Progenitor cell of endocrine pancreas (in vitro differentiated cells): Measurements from ENCODE around the gene TOLLIP. TPM values are rescaled to one million over a fixed set of nuclear protein-coding genes. Genes with fewer than 3 reads are reported as not detected.

Experiments
- DNase-seq: peaks from one replicate; pipeline ENCODE4 v3.0.0; 2021; ENCODE audit warnings: low spot score; ENCODE audit not compliant: unreplicated experiment
- H3K27ac Mint-ChIP-seq: 2 replicates; pipeline ENCODE4 v1.8.0; 2021; ENCODE audit warnings: mild to moderate bottlenecking, moderate library complexity, mixed read lengths
- H3K27me3 Mint-ChIP-seq: 2 replicates; pipeline ENCODE4 v1.8.0; 2021; ENCODE audit warnings: mixed read lengths
- H3K36me3 Mint-ChIP-seq: 2 replicates; pipeline ENCODE4 v1.8.0; 2022; ENCODE audit warnings: mixed read lengths; ENCODE audit not compliant: insufficient read depth
- H3K4me1 Mint-ChIP-seq: 2 replicates; pipeline ENCODE4 v1.8.0; 2021; ENCODE audit warnings: low read depth, mixed read lengths
- H3K4me3 Mint-ChIP-seq: 2 replicates; pipeline ENCODE4 v1.8.0; 2021; ENCODE audit warnings: low read depth, mild to moderate bottlenecking, moderate library complexity, mixed read lengths
- H3K9me3 Mint-ChIP-seq: 2 replicates; pipeline ENCODE4 v1.8.0; 2021; ENCODE audit warnings: low read depth, mixed read lengths
- microRNA-seq: library from miRNA; unstranded; fragments of <30 nt; microRNA quantifications from one replicate; pipeline ENCODE4 v1.1.0, GENCODE V29; 2020; ENCODE audit warnings: borderline number of aligned reads; ENCODE audit not compliant: unreplicated experiment
- total RNA-seq: library from RNA; stranded (reverse); gene quantifications from 2 replicates; pipeline ENCODE4 v1.2.1, GENCODE V29; 2021
- TF ChIP-seq, protein P1 (sequence below): fragments of 200-600 bp; sonication (generic); IDR thresholded peaks from one replicate; pipeline ENCODE4 v1.5.0; 2021; ENCODE audit warnings: antibody characterized with exemption, mild to moderate bottlenecking; ENCODE audit not compliant: unreplicated experiment

The TOLLIP gene
- total RNA-seq, 1 donor from 2014 or later, result 44.4 TPM

DNA sequence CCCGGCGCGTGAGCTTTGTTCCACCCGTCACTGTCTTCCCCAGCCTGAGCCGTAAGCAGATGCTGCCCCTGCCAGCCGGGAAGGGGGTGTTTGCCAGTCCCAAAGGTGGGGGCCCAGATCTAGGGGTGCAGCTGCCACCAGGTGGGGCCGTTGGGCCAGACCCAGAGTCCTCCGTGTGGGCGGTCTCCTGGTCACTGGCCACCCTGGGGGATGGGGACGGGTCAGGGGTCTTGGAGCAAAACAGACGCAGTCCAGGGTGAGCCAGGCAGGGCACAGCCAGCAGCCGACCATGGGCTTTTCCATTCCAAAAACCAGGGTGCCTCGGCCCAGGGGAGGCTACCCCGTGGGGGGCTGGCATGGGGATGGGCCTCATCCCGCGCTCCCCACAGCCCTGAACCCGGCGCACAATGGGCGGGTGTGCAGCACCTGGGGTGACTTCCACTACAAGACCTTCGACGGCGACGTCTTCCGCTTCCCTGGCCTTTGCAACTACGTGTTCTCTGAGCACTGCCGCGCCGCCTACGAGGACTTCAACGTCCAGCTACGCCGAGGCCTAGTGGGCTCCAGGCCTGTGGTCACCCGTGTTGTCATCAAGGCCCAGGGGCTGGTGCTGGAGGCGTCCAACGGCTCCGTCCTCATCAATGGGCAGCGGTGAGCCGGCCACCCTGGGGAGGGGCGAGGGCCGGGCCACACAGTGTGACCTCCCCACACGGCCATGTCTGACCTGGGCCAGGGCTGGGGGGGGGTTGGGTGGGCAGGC, 83.0 kb downstream of the TOLLIP start:
- Mint-ChIP-seq H3K4me1 (no peaks in the 10 kb centered on the region), H3K27ac (no peak overlapping the region), H3K4me3 (no peak overlapping the region), H3K27me3 (peaks cover 5% of the 10 kb centered on the region), H3K36me3 (no peaks in the 10 kb centered on the region), H3K9me3 (no peaks in the 10 kb centered on the region)
- TF ChIP-seq, protein P1, sequence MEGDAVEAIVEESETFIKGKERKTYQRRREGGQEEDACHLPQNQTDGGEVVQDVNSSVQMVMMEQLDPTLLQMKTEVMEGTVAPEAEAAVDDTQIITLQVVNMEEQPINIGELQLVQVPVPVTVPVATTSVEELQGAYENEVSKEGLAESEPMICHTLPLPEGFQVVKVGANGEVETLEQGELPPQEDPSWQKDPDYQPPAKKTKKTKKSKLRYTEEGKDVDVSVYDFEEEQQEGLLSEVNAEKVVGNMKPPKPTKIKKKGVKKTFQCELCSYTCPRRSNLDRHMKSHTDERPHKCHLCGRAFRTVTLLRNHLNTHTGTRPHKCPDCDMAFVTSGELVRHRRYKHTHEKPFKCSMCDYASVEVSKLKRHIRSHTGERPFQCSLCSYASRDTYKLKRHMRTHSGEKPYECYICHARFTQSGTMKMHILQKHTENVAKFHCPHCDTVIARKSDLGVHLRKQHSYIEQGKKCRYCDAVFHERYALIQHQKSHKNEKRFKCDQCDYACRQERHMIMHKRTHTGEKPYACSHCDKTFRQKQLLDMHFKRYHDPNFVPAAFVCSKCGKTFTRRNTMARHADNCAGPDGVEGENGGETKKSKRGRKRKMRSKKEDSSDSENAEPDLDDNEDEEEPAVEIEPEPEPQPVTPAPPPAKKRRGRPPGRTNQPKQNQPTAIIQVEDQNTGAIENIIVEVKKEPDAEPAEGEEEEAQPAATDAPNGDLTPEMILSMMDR, result no peak
- no peak for DNase-seq

DNA sequence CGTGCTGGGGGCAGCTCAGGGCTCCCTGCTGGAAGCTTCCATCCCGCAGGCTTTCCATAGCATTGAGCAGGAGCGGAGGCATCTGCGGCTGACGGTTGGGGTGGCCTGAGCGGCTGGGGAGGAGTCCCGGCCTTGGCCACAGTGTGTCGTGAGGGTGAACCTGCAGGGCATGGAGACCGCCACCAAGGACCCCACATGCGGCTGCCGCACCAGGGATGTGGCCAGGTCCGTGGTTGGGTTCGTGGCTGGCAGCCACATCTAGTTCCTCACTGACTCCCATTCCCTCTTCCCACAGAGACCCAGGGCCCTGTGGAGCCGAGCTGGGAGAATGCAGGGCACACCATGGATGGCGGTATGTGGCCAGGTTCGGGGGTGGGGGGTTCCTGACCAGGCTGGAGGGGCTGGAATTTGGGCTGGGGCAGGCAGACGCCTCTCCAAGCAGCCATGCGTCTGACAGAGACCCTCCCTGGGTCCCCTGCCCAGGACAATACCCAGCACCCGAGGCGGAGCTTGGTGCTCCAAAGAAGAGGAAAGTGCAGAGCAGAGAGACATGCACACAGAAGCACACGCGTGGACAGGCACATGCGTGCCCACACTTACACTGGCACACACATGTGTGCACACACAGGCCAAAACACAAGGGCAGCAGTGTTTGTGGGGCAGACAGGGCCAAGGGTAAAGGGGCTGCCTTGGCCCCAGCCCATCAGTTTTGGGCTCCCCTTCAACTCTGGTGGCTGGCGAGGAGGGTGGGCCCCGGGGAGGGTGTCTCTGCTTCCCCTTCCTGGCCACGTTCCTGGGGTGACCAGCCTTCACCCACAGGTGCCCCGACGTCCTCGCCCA, 83.8 kb downstream of the TOLLIP start:
- Mint-ChIP-seq H3K4me3 (no peak overlapping the region), H3K9me3 (no peaks in the 10 kb centered on the region), H3K4me1 (no peaks in the 10 kb centered on the region), H3K36me3 (no peaks in the 10 kb centered on the region), H3K27me3 (peaks cover 9% of the 10 kb centered on the region), H3K27ac (no peak overlapping the region)
- TF ChIP-seq, protein P1, result no peak
- no peak for DNase-seq

DNA sequence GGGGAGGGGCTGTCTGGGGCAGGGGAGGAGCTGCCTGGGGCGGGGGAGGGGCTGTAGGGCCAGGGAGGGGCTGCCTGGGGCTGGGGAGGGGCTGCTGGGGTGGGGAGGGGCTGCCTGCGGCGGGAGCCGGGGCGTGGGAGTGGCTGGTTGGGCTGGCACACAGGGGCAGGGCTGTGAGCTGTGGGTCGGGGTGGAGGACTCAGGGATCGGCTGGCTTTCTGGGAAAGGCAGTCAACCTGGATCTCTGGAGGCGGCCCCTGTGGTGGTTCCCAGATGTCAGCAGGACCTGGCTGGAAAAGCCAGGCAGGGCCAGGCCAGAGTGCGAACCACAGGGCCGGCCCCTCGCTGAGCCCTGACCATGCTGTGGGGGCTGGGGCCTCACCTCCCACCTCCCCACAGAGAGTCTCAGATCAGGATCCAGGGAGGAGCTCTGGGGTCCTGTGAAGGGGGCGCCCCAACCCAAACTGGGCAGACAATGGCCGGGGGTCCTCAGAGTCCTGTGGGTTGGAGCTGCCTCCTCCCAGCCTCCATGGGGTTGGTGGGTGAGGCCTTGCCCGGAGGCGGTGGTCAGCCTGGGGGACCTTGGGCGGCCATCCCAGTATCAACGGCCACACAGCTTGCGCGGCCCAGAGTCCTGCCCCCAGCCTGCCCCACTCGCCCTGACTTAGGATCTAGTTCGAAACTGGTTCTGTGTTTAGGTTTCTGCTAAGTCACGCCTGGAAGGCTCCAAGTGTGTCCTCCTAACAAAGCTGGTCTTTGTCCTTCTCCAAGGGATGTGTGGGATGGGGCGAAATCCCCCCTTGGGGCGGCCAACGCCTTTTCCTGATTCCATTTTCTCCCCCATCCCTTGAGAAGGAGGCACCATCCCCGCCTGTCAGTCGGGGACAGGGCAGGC, 84.7 kb downstream of the TOLLIP start:
- peaks cover 12% of the 10 kb centered on the region for H3K27me3 Mint-ChIP-seq
- no peak overlapping the region for H3K4me3 Mint-ChIP-seq
- no peak overlapping the region for H3K27ac Mint-ChIP-seq
- H3K4me1 Mint-ChIP-seq, result no peaks in the 10 kb centered on the region
- TF ChIP-seq, protein P1, result no peak
- no peaks in the 10 kb centered on the region for H3K9me3 Mint-ChIP-seq
- DNase-seq, result no peak
- H3K36me3 Mint-ChIP-seq, result no peaks in the 10 kb centered on the region

Small RNA genes lying within 50 kb of the gene (microRNA-seq; reads per million reads assigned to microRNA genes)
- not detected for gene MIR6744

Other genes starting within 250 kb of the TOLLIP start
- not detected in 2 replicates for gene MUC2, start 234.8 kb downstream of the TOLLIP start, total RNA-seq
- 0.02 TPM in 1 of 2 replicates, not detected in the other for gene MUC5AC, start 151.7 kb downstream of the TOLLIP start, total RNA-seq
- not detected in 2 replicates for gene MUC5B, start 86.6 kb downstream of the TOLLIP start, total RNA-seq
- gene BRSK2, start 80.3 kb upstream of the TOLLIP start, total RNA-seq, result 49.2 and 53.2 TPM in 2 replicates
- gene MOB2, start 177.1 kb upstream of the TOLLIP start, total RNA-seq, result 30.4 and 33.3 TPM in 2 replicates